Measurements from ENCODE around the gene P2RX2. TPM values are rescaled to one million over a fixed set of nuclear protein-coding genes. Genes with fewer than 3 reads are reported as not detected.

Gene P2RX2
- polyA plus RNA-seq, 2 of the 4 experiments (the other 2 are of a cell fraction) = not detected

DNA sequence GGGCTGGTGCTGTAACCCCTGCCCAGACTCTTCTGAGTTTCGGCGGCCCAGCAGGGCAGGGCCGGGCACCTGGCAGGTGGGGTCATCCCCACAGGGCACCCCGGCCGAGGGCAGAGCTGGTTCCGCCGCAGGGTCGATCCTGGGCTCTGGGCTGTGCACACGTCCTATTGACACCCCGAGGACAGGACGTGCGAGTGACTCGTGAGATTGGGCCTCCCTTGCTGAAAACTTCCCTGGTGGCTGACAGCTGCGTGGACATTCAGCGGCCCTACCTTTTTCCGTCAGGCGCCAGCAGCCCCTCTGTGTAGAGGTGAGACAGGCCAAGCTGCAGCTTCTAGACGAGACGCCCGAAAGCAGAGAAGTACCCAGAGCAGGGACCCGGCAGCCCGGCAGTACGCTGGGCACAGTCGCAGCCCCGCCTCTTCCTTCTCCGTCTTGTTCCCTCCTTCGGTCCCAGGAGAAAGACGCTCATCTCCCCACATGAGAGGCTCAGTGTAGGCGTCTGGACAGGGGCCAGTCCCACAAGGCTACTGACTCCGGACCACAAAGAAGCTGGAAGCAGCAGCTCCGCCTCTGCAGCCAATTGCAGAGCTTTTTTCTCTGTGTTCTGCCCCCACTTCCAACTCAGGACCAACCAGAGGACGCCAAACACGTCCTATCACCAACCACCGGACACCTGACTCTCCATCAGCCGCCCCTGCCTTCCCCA is 8.4 kb upstream of the P2RX2 start, which contains the start of gene LRCOL1:
Gene LRCOL1 (minus strand): TSS at position 532 of the 709 bp plus-strand sequence. CDS start 4,331 bp downstream, outside the sequence.
- Histone ChIP-seq H3K4me2 (no peak within 1 kb of the TSS), H3K9me3 (peaks cover 15% of the 10 kb centered on the region; the same call in 2 of the 3 replicates), H3K4me3 (no peak within 1 kb of the TSS), H3K27ac (no peak within 1 kb of the TSS), H3K4me1 (no peaks in the 10 kb centered on the region)
- CTCF ChIA-PET = interaction anchor here (0.9 to 11.9 kb wide), 7 partner anchors 10 to 457 kb away, joined by 3 to 132 read pairs (median 5); no protein-coding TSS in a partner anchor
- TF ChIP-seq RCOR1 (IDR thresholded peaks at IDR 0.05; ENCODE audit: low read depth, low read length) (no peak), HOXB13 (CRISPR knock-in tag; IDR thresholded peaks at IDR 0.05; ENCODE audit: low read depth) (no peak), KDM1A (IDR thresholded peaks at IDR 0.05; ENCODE audit: low read depth) (no peak), SREBF2 (IDR thresholded peaks at IDR 0.05) (no peak), FOXS1 (CRISPR knock-in tag; IDR thresholded peaks at IDR 0.05) (no peak), CBX2 (IDR thresholded peaks at IDR 0.05; ENCODE audit: borderline replicate concordance, low read depth) (no peak), ZC3H11A (IDR thresholded peaks at IDR 0.05) (no peak), RAD21 (conservative IDR thresholded peaks at IDR 0.05 in 1 of 2, IDR thresholded peaks at IDR 0.05 in 1 of 2) (no peak), ZNF302 (CRISPR knock-in tag; IDR thresholded peaks at IDR 0.05) (no peak), TFCP2L1 (CRISPR knock-in tag; IDR thresholded peaks at IDR 0.05) (no peak), FOSB (CRISPR knock-in tag; IDR thresholded peaks at IDR 0.05) (no peak), HEYL (CRISPR knock-in tag; IDR thresholded peaks at IDR 0.05) (no peak), FOSL2 (IDR thresholded peaks at IDR 0.05) (no peak), FOSL2 (CRISPR knock-in tag; IDR thresholded peaks at IDR 0.05) (no peak), CEBPB (IDR thresholded peaks at IDR 0.05) (no peak)
- TF ChIP-seq, protein P1, sequence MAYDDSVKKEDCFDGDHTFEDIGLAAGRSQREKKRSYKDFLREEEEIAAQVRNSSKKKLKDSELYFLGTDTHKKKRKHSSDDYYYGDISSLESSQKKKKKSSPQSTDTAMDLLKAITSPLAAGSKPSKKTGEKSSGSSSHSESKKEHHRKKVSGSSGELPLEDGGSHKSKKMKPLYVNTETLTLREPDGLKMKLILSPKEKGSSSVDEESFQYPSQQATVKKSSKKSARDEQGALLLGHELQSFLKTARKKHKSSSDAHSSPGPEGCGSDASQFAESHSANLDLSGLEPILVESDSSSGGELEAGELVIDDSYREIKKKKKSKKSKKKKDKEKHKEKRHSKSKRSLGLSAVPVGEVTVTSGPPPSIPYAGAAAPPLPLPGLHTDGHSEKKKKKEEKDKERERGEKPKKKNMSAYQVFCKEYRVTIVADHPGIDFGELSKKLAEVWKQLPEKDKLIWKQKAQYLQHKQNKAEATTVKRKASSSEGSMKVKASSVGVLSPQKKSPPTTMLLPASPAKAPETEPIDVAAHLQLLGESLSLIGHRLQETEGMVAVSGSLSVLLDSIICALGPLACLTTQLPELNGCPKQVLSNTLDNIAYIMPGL (CRISPR knock-in tag; IDR thresholded peaks at IDR 0.05; ENCODE audit: borderline replicate concordance) = no peak
- TF ChIP-seq, protein P2, sequence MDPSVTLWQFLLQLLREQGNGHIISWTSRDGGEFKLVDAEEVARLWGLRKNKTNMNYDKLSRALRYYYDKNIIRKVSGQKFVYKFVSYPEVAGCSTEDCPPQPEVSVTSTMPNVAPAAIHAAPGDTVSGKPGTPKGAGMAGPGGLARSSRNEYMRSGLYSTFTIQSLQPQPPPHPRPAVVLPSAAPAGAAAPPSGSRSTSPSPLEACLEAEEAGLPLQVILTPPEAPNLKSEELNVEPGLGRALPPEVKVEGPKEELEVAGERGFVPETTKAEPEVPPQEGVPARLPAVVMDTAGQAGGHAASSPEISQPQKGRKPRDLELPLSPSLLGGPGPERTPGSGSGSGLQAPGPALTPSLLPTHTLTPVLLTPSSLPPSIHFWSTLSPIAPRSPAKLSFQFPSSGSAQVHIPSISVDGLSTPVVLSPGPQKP (IDR thresholded peaks at IDR 0.05; ENCODE audit: low read depth, low read length) = no peak
- POLR2A ChIA-PET = no interaction called here
- FAIRE-seq = no peak
- no peak for DNase-seq (ENCODE audit: low read depth in 1 of 2, low spot score in 1 of 2)
- no peak for ATAC-seq
- WGBS (ENCODE audit: missing lambda C conversion rate) = 66% methylated on average over 31 of the region's 35 CpGs

GRCh38 chr12:132610866-132611602 is 7.5 kb upstream of the P2RX2 start:
- FAIRE-seq = no peak
- Histone ChIP-seq H3K27ac (no peak overlapping the region), H3K4me3 (no peak overlapping the region), H3K9me3 (peaks cover 23% of the 10 kb centered on the region), H3K4me1 (no peaks in the 10 kb centered on the region), H3K4me2 (no peak overlapping the region)
- TF ChIP-seq RFX5 (IDR thresholded peaks at IDR 0.05) (no peak), ZSCAN20 (CRISPR knock-in tag; IDR thresholded peaks at IDR 0.05) (no peak), EP300 (IDR thresholded peaks at IDR 0.05) (no peak), SMC3 (IDR thresholded peaks at IDR 0.05) (no peak)
- ChIA-PET CTCF (interaction anchor here (1.2 to 11.9 kb wide), 6 partner anchors 10 to 457 kb away, joined by 3 to 132 read pairs (median 6); no protein-coding TSS in a partner anchor), POLR2A (no interaction called here)
- no peak for DNase-seq (ENCODE audit: low read depth in 1 of 2, low spot score in 1 of 2)
- no peak for ATAC-seq
- 63% methylated on average over 30 of the region's 33 CpGs for WGBS (ENCODE audit: missing lambda C conversion rate)

All from A549 (cell line).